ENCODE data around the gene BEND6.
"Not testable (repeated sequence)": the region's sequence is repeated elsewhere in the genome, so short reads cannot be mapped to it uniquely, and the experiment has no call there.

BEND6 gene

GRCh38 chr6:56978530-56978929, 23.6 kb downstream of the BEND6 start:
- no peak for DNase-seq

- no peak for DNase-seq
Measured at GRCh38 chr6:56984361-56984760, 29.5 kb downstream of the BEND6 start.

- DNase-seq: no peak
Measured at GRCh38 chr6:56984884-56985283, 30.0 kb downstream of the BEND6 start.

GRCh38 chr6:56986611-56987010, 31.7 kb downstream of the BEND6 start:
- DNase-seq: no peak

GRCh38 chr6:56988145-56988544, 33.2 kb downstream of the BEND6 start:
- no peak for DNase-seq

- no peak for DNase-seq
Measured at GRCh38 chr6:56992036-56992435, 37.1 kb downstream of the BEND6 start.

- no peak for DNase-seq
Measured at GRCh38 chr6:56992703-56993102, 37.8 kb downstream of the BEND6 start.

GRCh38 chr6:56995347-56995902, 40.5 kb downstream of the BEND6 start:
- no peak for DNase-seq

GRCh38 chr6:56996401-56996800, 41.5 kb downstream of the BEND6 start:
- DNase-seq: no peak

GRCh38 chr6:56999049-56999448, 44.1 kb downstream of the BEND6 start:
- no peak for DNase-seq

GRCh38 chr6:56999748-57000147, 44.8 kb downstream of the BEND6 start:
- not testable (repeated sequence) for DNase-seq

- DNase-seq: no peak
Measured at GRCh38 chr6:57002197-57002596, 47.3 kb downstream of the BEND6 start.

GRCh38 chr6:57004292-57004691, 49.4 kb downstream of the BEND6 start:
- DNase-seq: no peak

GRCh38 chr6:57006101-57006500, 51.2 kb downstream of the BEND6 start:
- no peak for DNase-seq

GRCh38 chr6:57008069-57008468, 53.2 kb downstream of the BEND6 start:
- not testable (repeated sequence) for DNase-seq

- DNase-seq: no peak
Measured at GRCh38 chr6:57013521-57013926, 58.6 kb downstream of the BEND6 start.

GRCh38 chr6:57017069-57017468, 62.2 kb downstream of the BEND6 start:
- DNase-seq: no peak

GRCh38 chr6:57017841-57018240, 62.9 kb downstream of the BEND6 start:
- no peak for DNase-seq

GRCh38 chr6:57019434-57019833, 64.5 kb downstream of the BEND6 start:
- no peak for DNase-seq

- DNase-seq: peak; percentile 12
Measured at GRCh38 chr6:57021086-57021720, 66.3 kb downstream of the BEND6 start.

- no peak for DNase-seq
Measured at GRCh38 chr6:57024321-57024720, 69.4 kb downstream of the BEND6 start.

GRCh38 chr6:57024775-57025174, 69.9 kb downstream of the BEND6 start:
- DNase-seq: no peak

- DNase-seq: no peak
Measured at GRCh38 chr6:57026001-57026400, 71.1 kb downstream of the BEND6 start.

GRCh38 chr6:57027301-57027700, 72.4 kb downstream of the BEND6 start:
- no peak for DNase-seq

GRCh38 chr6:57029213-57029612, 74.3 kb downstream of the BEND6 start:
- DNase-seq: no peak
